BLaER1 (cell line): ENCODE measurements around the gene RBM19.

Experiments used
- H3K27ac ChIP-seq: shearing (Covaris generic); formaldehyde crosslinking; 2 replicates; pipeline ENCODE4 v1.8.1; 2022
- H3K27me3 ChIP-seq: shearing (Covaris generic); formaldehyde crosslinking; 2 replicates; pipeline ENCODE4 v1.8.1; 2022
- H3K36me3 ChIP-seq: shearing (Covaris generic); formaldehyde crosslinking; 2 replicates; pipeline ENCODE4 v1.8.1; 2022
- H3K4me1 ChIP-seq: shearing (Covaris generic); formaldehyde crosslinking; 2 replicates; pipeline ENCODE4 v1.8.1; 2022
- H3K4me2 ChIP-seq: shearing (Covaris generic); formaldehyde crosslinking; 2 replicates; pipeline ENCODE4 v1.8.1; 2022
- H3K4me3 ChIP-seq: shearing (Covaris generic); formaldehyde crosslinking; 2 replicates; pipeline ENCODE4 v1.8.1; 2022
- H3K9ac ChIP-seq: shearing (Covaris generic); formaldehyde crosslinking; 2 replicates; pipeline ENCODE4 v1.8.1; 2022
- H3K9me3 ChIP-seq: shearing (Covaris generic); formaldehyde crosslinking; 2 replicates; pipeline ENCODE4 v1.8.1; 2022
- H4K20me1 ChIP-seq: shearing (Covaris generic); formaldehyde crosslinking; 2 replicates; pipeline ENCODE4 v1.8.1; 2022
- Cebpa-rat ChIP-seq: shearing (Covaris generic); IDR thresholded peaks from 2 replicates; pipeline ENCODE4 v1.8.1; 2022

Gene RBM19

DNA sequence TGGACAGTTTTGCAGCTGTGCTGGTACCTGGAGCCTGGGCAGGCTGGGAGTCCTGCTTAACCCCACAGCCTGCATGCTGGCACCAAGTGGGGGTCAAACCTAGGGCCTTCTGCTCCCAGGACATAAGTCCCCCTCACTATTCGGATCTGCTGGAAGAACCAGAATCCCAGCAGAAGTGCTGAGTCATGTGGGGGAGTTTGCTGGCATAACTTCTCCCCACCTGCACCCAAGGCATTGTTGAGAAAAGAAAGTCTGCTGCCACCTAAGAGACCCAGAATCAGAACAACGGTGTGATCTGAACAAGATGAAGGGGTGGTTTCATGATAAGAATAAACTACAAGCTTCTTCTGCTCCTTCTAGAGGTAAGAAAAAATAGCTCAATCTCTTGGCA is 102.7 kb downstream of the RBM19 start:
- 0 out of 2 replicates have a peak, but pooled peaks cover 5% of the 10 kb centered on the region for H4K20me1 ChIP-seq
- H3K9ac ChIP-seq: 0 out of 2 replicates have a peak overlapping the region, but pooled peaks have one; percentile 40
- peak overlapping the region; percentile 75 for H3K4me2 ChIP-seq
- peaks cover 64% of the 10 kb centered on the region for H3K4me1 ChIP-seq
- H3K27me3 ChIP-seq: no peaks in the 10 kb centered on the region
- H3K36me3 ChIP-seq: peaks cover 9% of the 10 kb centered on the region; the same call in 1 of the 2 replicates
- H3K27ac ChIP-seq: no peak overlapping the region
- TF ChIP-seq Cebpa-rat: no peak
- no peaks in the 10 kb centered on the region for H3K9me3 ChIP-seq
- 0 out of 2 replicates have a peak overlapping the region, but pooled peaks have one; percentile 4 for H3K4me3 ChIP-seq

DNA sequence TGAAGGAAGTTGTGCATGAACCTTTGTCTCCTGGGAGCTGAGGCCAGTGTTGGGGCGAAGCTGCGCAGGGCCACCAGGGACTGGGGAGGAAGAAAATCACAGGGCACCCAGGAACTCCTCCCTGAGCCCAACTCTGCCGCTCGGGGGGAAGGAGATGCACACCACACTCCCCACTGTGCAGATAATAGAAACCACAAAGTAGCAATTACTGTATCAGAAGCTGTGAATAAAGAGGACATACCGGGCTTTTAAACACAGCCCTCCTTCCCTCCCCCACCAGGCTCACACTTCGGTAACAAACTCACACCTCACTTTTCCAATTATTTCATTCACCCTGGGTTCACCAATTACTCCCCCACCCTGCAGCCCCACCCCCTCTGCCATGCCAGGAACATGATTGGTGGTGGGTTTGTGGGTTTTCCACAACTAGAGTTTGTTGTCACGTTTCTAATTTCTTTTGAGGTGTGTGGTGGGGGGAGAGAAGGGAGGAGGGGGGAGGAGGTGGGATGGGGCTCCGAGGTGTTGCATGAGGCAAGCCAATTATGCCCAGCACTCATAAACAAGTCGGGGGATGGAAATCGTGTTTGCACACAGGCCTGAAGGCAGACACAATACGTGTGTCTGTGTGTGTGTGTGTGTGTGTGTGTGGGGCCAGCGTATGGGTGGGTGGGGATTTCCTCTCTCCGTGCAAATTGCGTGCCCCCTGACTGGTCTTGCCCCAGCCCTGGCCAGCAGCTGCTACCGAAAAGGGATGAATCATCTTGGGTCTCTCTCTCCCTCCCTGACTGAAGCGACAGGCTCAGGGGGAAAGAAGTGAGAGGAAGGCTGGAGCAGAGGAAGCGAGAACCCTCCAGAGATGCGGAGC is 103.3 kb downstream of the RBM19 start:
- Histone ChIP-seq H3K9me3 (no peaks in the 10 kb centered on the region), H3K36me3 (peaks cover 9% of the 10 kb centered on the region; the same call in 1 of the 2 replicates), H3K9ac (no peak overlapping the region), H3K4me2 (peak overlapping the region; percentile 75), H4K20me1 (0 out of 2 replicates have a peak, but pooled peaks cover 5% of the 10 kb centered on the region), H3K4me3 (0 out of 2 replicates have a peak overlapping the region, but pooled peaks have one; percentile 4), H3K4me1 (peaks cover 70% of the 10 kb centered on the region), H3K27me3 (no peaks in the 10 kb centered on the region), H3K27ac (no peak overlapping the region)
- no peak for TF ChIP-seq Cebpa-rat

DNA sequence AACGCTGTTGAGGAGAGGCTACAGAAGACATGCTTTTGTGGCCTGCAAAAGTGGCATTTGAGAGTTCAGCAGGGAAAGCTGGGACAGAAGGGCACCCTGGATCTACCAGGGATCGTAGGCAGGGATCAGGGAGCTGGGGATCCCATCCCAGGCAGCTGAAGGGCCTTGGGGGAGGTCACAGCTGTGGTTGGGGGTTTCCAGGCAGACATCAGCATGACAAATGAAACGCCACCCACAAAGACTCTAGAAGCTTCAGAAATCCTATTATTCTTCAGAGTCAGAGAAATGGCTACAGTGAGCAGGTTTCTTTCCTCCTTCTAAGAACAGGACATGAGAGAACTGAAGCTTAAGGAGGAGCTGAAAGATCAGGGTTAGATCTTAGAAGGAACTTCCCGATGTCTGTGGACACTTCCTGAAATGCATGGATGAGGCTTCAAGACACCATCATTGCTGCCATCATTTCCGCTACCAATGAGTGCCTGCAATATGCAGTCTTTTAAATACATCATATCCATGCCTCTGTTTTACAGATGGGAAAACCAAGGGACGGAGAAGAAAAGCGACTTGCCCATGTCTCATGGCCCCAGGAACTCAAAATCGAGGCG is 104.3 kb downstream of the RBM19 start:
- no peaks in the 10 kb centered on the region for H3K9me3 ChIP-seq
- no peak overlapping the region for H3K4me3 ChIP-seq
- no peak overlapping the region for H3K9ac ChIP-seq
- H4K20me1 ChIP-seq: 0 out of 2 replicates have a peak, but pooled peaks cover 5% of the 10 kb centered on the region
- H3K27ac ChIP-seq: 0 out of 2 replicates have a peak overlapping the region, but pooled peaks have one; percentile 15
- H3K4me1 ChIP-seq: peaks cover 77% of the 10 kb centered on the region
- no peaks in the 10 kb centered on the region for H3K27me3 ChIP-seq
- peak overlapping the region; percentile 75 for H3K4me2 ChIP-seq
- no peak for TF ChIP-seq Cebpa-rat
- H3K36me3 ChIP-seq: peaks cover 16% of the 10 kb centered on the region

DNA sequence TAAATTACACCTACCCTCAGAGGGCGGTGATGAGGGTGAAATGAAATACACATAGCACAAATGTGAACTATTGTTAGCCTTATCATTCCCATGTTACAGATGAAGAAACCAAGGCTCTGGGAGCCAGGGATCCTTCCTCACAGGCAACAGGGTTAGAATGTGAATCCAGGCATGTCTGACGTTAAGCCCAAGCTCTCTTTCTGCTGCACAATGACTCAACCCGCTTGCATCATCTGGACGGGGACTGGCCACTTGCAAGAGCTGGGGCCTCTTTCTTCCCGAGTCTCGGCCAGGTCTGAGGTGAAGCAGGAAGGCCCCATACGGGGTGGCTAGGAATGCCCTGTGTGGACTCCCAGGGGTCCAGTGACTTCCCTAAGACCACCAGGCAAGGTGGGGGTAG is 105.2 kb downstream of the RBM19 start:
- no peak for TF ChIP-seq Cebpa-rat
- Histone ChIP-seq H3K4me3 (no peak overlapping the region), H3K9ac (no peak overlapping the region), H3K27me3 (no peaks in the 10 kb centered on the region), H3K4me2 (peak overlapping the region; percentile 75; the same call in 1 of the 2 replicates), H3K27ac (0 out of 2 replicates have a peak overlapping the region, but pooled peaks have one; percentile 11), H3K4me1 (peaks cover 77% of the 10 kb centered on the region), H3K9me3 (no peaks in the 10 kb centered on the region), H4K20me1 (0 out of 2 replicates have a peak, but pooled peaks cover 5% of the 10 kb centered on the region), H3K36me3 (peaks cover 19% of the 10 kb centered on the region)

DNA sequence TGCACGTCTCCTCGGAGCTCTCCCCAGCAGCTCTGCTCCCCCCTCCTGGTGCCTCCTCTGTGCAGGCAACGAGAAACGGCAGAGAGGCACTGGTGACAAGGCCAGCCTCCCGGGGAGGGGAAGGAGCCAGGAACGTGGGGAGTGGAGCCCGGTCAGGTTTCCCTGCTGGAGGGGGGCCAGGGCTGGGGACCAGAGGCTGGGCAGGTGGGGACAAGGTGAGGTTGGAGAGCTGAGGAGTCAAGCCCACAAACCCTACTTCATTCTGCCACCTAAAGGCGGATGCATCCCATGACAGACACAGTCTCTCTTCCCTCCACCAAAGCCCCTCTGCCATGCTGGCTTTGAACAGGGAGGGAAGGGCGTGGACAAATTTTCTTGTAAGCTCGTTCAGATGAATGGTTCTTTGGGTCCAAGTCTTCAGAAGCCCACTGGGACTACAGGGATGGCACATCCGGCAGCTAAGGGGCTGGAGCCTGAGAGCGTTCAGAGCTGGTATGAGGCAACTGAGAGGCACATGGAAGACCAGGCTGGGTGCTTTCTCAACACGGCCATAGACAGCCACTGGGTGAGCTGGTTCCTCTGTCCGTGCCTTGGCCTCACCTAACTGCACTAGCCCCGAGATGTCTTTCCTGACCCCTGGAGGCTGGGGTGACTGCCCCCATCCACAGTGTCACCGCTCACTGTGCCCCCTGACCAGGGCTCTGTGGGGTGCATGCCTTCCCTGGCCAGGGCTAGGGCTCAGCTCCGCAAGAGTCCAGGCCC is 105.9 kb downstream of the RBM19 start:
- Histone ChIP-seq H3K9me3 (no peaks in the 10 kb centered on the region), H3K9ac (no peak overlapping the region), H3K4me3 (no peak overlapping the region), H3K36me3 (peaks cover 23% of the 10 kb centered on the region), H3K27me3 (no peaks in the 10 kb centered on the region), H3K4me2 (peak overlapping the region; percentile 77), H4K20me1 (0 out of 2 replicates have a peak, but pooled peaks cover 5% of the 10 kb centered on the region), H3K27ac (0 out of 2 replicates have a peak overlapping the region, but pooled peaks have one; percentile 11), H3K4me1 (peaks cover 77% of the 10 kb centered on the region)
- TF ChIP-seq Cebpa-rat: no peak

DNA sequence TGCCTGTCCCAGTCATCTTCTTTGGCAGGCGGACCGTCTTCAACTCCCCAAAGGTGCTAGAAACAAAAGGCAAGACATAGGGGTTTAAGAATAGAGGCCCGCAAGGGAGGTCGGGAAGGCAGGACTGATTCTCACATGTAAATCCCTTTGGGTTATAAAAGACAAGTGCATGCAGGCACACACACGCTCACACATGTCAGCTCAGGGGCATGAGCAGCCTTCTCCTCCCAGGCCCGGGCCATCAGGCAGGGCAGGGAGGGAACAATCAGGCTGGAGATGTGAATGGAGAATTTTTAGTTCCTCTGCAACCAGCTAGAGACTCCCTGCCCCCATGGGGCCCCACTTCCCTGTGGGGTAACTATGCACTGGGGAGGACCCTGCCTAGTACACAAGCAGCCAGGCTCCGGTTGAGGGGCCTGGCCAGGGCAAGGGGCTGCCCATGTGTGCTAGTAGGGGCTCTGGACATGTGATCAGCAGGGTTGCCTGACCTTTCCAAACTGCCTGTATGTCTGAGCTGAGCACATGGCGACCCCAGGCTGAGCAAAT is 107.2 kb downstream of the RBM19 start:
- Histone ChIP-seq H3K4me1 (peaks cover 75% of the 10 kb centered on the region), H3K27ac (peak overlapping the region; percentile 54), H3K27me3 (no peaks in the 10 kb centered on the region), H3K36me3 (peaks cover 32% of the 10 kb centered on the region), H3K9me3 (no peaks in the 10 kb centered on the region), H3K9ac (peak overlapping the region; percentile 35), H4K20me1 (0 out of 2 replicates have a peak, but pooled peaks cover 5% of the 10 kb centered on the region), H3K4me2 (peak overlapping the region; percentile 77), H3K4me3 (no peak overlapping the region)
- TF ChIP-seq Cebpa-rat: no peak

DNA sequence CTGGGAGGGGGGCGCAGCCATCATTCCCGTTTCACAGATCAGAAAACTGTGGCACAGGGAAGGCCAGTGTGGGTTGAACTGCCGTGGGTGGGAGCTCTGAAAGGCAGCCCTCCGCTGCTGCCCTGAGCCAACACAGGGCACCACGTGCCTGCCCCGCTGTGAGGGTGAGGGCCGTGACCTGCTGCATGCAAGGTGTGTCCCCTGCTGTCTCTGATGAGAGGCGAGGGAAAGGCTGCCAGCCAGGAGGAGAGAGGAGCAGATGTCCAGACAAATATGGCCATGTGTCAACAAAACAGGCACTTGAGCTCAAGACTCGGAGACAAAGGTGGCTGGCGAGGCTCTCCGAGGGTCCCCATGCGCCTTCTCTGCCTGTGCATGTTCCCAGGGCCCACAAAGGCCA is 108.8 kb downstream of the RBM19 start:
- Histone ChIP-seq H3K36me3 (peaks cover 37% of the 10 kb centered on the region), H3K9ac (no peak overlapping the region), H3K9me3 (no peaks in the 10 kb centered on the region), H3K4me3 (no peak overlapping the region), H3K4me1 (peaks cover 75% of the 10 kb centered on the region), H3K4me2 (peak overlapping the region; percentile 77), H3K27me3 (no peaks in the 10 kb centered on the region), H4K20me1 (no peaks in the 10 kb centered on the region), H3K27ac (no peak overlapping the region)
- TF ChIP-seq Cebpa-rat: no peak

DNA sequence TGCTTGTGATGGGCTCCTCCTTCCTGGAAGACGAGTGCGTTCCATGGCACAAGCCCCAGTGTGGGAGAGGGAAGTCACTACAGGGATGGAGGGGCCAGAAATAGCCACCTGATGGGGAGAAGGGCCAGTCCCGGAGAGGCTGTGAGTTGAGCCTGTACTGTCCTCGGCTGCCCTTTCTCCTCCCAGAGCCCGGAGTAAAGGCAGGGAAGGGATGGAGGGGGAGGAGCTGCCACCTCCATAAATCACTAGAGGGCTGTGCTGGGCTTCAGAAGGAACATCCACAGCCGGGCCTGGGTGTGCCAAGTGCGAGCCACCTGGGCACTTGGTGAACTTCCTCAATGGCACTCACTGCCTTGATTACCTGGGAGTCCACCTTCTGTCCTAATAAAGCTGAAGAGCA is 110.1 kb downstream of the RBM19 start:
- Histone ChIP-seq H3K36me3 (peaks cover 37% of the 10 kb centered on the region), H3K4me1 (peaks cover 75% of the 10 kb centered on the region), H3K4me3 (no peak overlapping the region), H3K9ac (no peak overlapping the region), H3K4me2 (no peak overlapping the region), H4K20me1 (no peaks in the 10 kb centered on the region), H3K27me3 (no peaks in the 10 kb centered on the region), H3K9me3 (no peaks in the 10 kb centered on the region), H3K27ac (no peak overlapping the region)
- no peak for TF ChIP-seq Cebpa-rat

DNA sequence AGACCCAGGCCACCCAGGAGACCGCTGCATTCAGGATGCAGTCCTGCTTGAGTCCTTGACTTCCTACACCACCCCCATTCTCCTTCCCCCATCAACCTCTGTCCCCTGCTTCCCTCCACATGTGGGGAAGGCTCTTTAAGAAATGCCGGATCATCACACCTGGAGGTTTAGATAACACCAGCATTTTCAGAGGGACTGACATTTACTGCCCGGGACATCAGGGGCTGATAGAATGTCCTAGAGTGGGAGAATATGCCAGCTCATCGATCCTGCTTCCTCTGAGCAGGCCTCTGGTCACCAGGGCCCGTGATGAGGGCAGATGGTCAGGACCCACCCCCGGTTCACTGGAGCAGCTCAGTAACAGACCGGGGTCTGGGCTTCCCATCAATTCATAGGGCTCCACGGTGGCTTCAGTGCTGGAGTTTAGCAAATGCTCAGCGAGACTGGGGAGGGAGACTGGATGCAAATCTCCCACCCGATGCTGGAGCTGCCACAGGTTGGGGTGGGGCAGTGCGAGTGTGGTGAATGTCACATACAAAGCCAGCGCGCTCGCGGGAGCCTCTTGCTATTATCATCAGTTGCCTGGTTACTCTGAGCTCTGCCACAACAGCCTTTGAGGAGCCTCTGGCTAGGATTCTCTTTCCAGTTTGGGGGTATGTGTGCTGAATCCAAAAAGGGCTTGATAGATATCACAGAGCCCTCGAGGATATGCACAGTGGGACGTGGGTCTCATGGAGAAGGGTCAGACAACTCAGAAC is 111.6 kb downstream of the RBM19 start:
- no peak overlapping the region for H3K27ac ChIP-seq
- no peaks in the 10 kb centered on the region for H3K27me3 ChIP-seq
- H3K9me3 ChIP-seq: no peaks in the 10 kb centered on the region
- no peak overlapping the region for H3K9ac ChIP-seq
- H3K4me3 ChIP-seq: no peak overlapping the region
- peaks cover 37% of the 10 kb centered on the region for H3K36me3 ChIP-seq
- H3K4me2 ChIP-seq: no peak overlapping the region
- no peak for TF ChIP-seq Cebpa-rat
- no peaks in the 10 kb centered on the region for H4K20me1 ChIP-seq
- peaks cover 75% of the 10 kb centered on the region for H3K4me1 ChIP-seq
